ENCODE results near the gene TIMM50. TPM values are rescaled to one million over a fixed set of nuclear protein-coding genes. Genes with fewer than 3 reads are reported as not detected.

Gene TIMM50
- total and polyA plus RNA-seq, 2 of the 13 experiments (the other 11 are each of a cell fraction or from before 2014, with no cell fraction given), result 91.1 to 92.5 TPM

- TF ChIP-seq ZNF788 (CRISPR knock-in tag; IDR thresholded peaks at IDR 0.05; ENCODE audit: borderline replicate concordance) (peak; percentile 87; the same call in 1 of the 2 replicates), NR2C2 (CRISPR knock-in tag; IDR thresholded peaks at IDR 0.05; ENCODE audit: borderline replicate concordance) (peak; percentile 84), ZSCAN5A (CRISPR knock-in tag; IDR thresholded peaks at IDR 0.05; ENCODE audit: borderline replicate concordance) (peak; percentile 22; the same call in 1 of the 2 replicates), ZNF513 (CRISPR knock-in tag; conservative IDR thresholded peaks at IDR 0.05) (no peak), YEATS2 (CRISPR knock-in tag; IDR thresholded peaks at IDR 0.05; ENCODE audit: borderline replicate concordance) (peak; percentile 88; the same call in 1 of the 2 replicates), FOSL2 (CRISPR knock-in tag; IDR thresholded peaks at IDR 0.05) (peak; percentile 34), AFF4 (CRISPR knock-in tag; IDR thresholded peaks at IDR 0.05) (no peak), POLR2G (IDR thresholded peaks at IDR 0.05; ENCODE audit: low read depth, low read length) (peak; percentile 88), PTBP1 (IDR thresholded peaks at IDR 0.05; ENCODE audit: low read depth, low read length, poor library complexity, severe bottlenecking) (peak; percentile 64), ZNF335 (CRISPR knock-in tag; IDR thresholded peaks at IDR 0.05) (peak; percentile 70), ZNF777 (CRISPR knock-in tag; IDR thresholded peaks at IDR 0.05) (no peak; the same call in 1 of the 2 replicates), TIGD3 (CRISPR knock-in tag; IDR thresholded peaks at IDR 0.05; ENCODE audit: borderline replicate concordance) (no peak), NR2F2 (IDR thresholded peaks at IDR 0.05; ENCODE audit: borderline replicate concordance, low read depth) (no peak), HES4 (CRISPR knock-in tag; IDR thresholded peaks at IDR 0.05; ENCODE audit: borderline replicate concordance) (no peak), RFX1 (IDR thresholded peaks at IDR 0.05) (no peak), JDP2 (CRISPR knock-in tag; IDR thresholded peaks at IDR 0.05; ENCODE audit: borderline replicate concordance) (no peak), SIN3B (IDR thresholded peaks at IDR 0.05; ENCODE audit: low read length) (peak; percentile 72)
Measured at GRCh38 chr19:39480337-39481228, at the start of gene TIMM50 (continued).

Measured in HepG2 (cell line).